Measurements from ENCODE around the gene COL15A1. TPM values are rescaled to one million over a fixed set of nuclear protein-coding genes. Genes with fewer than 3 reads are reported as not detected.
A peak's percentile ranks its signal among the peaks of the same experiment; 100 is the strongest.

Gene COL15A1
- total and polyA plus RNA-seq, 2 donors (not counting 1 experiment from before 2014, with no cell fraction given): not detected

DNA sequence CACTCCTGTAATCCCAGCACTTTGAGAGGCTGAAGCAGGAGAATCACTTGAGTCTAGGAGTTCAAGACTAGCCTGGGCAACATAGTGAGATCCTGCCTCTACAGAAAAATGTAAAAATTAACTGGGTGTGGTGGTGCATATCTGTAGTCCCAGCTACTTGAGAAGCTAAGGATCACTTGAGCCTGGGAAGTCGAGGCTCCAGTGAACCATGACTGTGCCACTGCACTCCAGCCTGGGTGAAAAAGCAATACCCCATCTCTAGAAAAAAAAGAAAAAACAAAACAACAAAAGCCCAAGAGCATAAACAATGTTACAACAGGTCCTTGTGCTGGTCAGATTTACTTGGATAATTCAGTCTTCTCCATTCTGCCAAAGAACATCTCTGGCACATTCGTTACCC lies 116.9 kb downstream of the COL15A1 start:
- Mint-ChIP-seq H3K9me3 (ENCODE audit: insufficient read depth) (no peaks in the 10 kb centered on the region), H3K4me3 (no peak overlapping the region), H3K27ac (peak overlapping the region; percentile 79), H3K4me1 (peaks cover 48% of the 10 kb centered on the region), H3K27me3 (no peaks in the 10 kb centered on the region)
- TF ChIP-seq EZH2 (IDR thresholded peaks at IDR 0.05; ENCODE audit: borderline replicate concordance, insufficient read depth, low read depth, low read length, poor library complexity, severe bottlenecking): no peak
- TF ChIP-seq, protein P1, sequence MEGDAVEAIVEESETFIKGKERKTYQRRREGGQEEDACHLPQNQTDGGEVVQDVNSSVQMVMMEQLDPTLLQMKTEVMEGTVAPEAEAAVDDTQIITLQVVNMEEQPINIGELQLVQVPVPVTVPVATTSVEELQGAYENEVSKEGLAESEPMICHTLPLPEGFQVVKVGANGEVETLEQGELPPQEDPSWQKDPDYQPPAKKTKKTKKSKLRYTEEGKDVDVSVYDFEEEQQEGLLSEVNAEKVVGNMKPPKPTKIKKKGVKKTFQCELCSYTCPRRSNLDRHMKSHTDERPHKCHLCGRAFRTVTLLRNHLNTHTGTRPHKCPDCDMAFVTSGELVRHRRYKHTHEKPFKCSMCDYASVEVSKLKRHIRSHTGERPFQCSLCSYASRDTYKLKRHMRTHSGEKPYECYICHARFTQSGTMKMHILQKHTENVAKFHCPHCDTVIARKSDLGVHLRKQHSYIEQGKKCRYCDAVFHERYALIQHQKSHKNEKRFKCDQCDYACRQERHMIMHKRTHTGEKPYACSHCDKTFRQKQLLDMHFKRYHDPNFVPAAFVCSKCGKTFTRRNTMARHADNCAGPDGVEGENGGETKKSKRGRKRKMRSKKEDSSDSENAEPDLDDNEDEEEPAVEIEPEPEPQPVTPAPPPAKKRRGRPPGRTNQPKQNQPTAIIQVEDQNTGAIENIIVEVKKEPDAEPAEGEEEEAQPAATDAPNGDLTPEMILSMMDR (IDR thresholded peaks at IDR 0.05): no peak
- Histone ChIP-seq H3K9me3 (ENCODE audit: control extremely low read depth in 1 of 3, control insufficient read depth in 2 of 3, insufficient read depth in 1 of 3, low read length in 2 of 3) (no peaks in the 10 kb centered on the region), H3K4me2 (replicated peaks; ENCODE audit: low read depth, low read length, poor library complexity, severe bottlenecking) (no peak overlapping the region), H3K79me2 (ENCODE audit: control insufficient read depth, insufficient read depth, low read length) (no peaks in the 10 kb centered on the region), H4K20me1 (ENCODE audit: control insufficient read depth, insufficient read depth, low read length, poor library complexity, severe bottlenecking) (no peaks in the 10 kb centered on the region), H3K4me3 (ENCODE audit: control extremely low read depth in 1 of 5, extremely low read depth in 1 of 5, insufficient read depth in 1 of 5, low read depth in 2 of 5, low read length in 4 of 5) (no peak overlapping the region), H3K27ac (ENCODE audit: low read length in 2 of 2) (peak overlapping the region; percentile 42 to 63), H3K9ac (ENCODE audit: low read length) (no peak overlapping the region), H3K4me1 (ENCODE audit: control insufficient read depth in 2 of 2, insufficient read depth in 2 of 2, low read length in 2 of 2) (peaks cover 45 to 52% of the 10 kb centered on the region in 2 donors), H3K27me3 (replicated peaks in 1 of 4; ENCODE audit: control extremely low read depth in 1 of 4, control insufficient read depth in 3 of 4, insufficient read depth in 4 of 4, low read length in 3 of 4) (no peaks in the 10 kb centered on the region), H3K36me3 (replicated peaks in 1 of 2; ENCODE audit: control extremely low read depth in 1 of 2, control insufficient read depth in 1 of 2, extremely low read depth in 1 of 2, insufficient read depth in 2 of 2, low read length in 1 of 2) (no peaks in the 10 kb centered on the region), H2AFZ (ENCODE audit: insufficient read depth, low read depth, low read length, poor library complexity, severe bottlenecking) (no peak overlapping the region)
- ChIA-PET POLR2A (interaction anchor here (0.7 kb wide), 1 partner anchor 32 kb away, joined by 5 read pairs; no protein-coding TSS in a partner anchor), CTCF (interaction anchor here (1.2 to 3.7 kb wide), 3 partner anchors 44 to 80 kb away, joined by 6 to 17 read pairs (median 11); partner anchors contain the start of gene TGFBR1)
- WGBS (ENCODE audit: insufficient coverage): 90% methylated on average over 2 of the region's 2 CpGs
- intact Hi-C loops (cut with micrococcal nuclease): no loop called here
- no peak for DNase-seq
- no peak for ATAC-seq (ENCODE audit: low read depth)

DNA sequence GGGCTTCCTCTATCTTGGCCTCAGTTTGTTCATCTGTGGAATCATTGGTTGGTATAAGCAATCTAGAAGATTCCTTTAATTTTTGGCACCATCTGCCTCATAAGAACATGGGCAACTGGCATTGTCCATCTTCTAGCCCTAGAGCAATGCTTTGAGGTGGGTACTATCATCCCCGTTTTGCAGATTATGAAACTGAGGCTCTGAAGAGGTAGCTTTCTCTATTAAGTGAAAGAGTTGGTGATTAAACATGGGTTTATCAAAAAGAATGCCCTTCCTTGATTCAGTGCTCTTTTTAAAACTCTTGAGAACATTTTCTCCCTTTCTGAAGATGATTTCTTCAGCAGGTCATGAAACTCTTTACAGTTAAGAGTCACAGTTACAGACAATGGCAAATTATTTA lies 118.8 kb downstream of the COL15A1 start:
- H3K27ac Mint-ChIP-seq: no peak overlapping the region
- H3K9me3 Mint-ChIP-seq (ENCODE audit: insufficient read depth): no peaks in the 10 kb centered on the region
- H3K27me3 ChIP-seq (replicated peaks in 1 of 4; ENCODE audit: control extremely low read depth in 1 of 4, control insufficient read depth in 3 of 4, insufficient read depth in 4 of 4, low read length in 3 of 4): no peaks in the 10 kb centered on the region
- H2AFZ ChIP-seq (ENCODE audit: insufficient read depth, low read depth, low read length, poor library complexity, severe bottlenecking): no peak overlapping the region
- no peak overlapping the region for H3K4me3 Mint-ChIP-seq
- intact Hi-C loops (cut with micrococcal nuclease): no loop called here
- H3K4me3 ChIP-seq (ENCODE audit: control extremely low read depth in 1 of 5, extremely low read depth in 1 of 5, insufficient read depth in 1 of 5, low read depth in 2 of 5, low read length in 4 of 5): no peak overlapping the region
- no peak overlapping the region for H3K4me2 ChIP-seq (replicated peaks; ENCODE audit: low read depth, low read length, poor library complexity, severe bottlenecking)
- POLR2A ChIA-PET: no interaction called here
- TF ChIP-seq, protein P1 (IDR thresholded peaks at IDR 0.05): no peak
- no peak for TF ChIP-seq EZH2 (IDR thresholded peaks at IDR 0.05; ENCODE audit: borderline replicate concordance, insufficient read depth, low read depth, low read length, poor library complexity, severe bottlenecking)
- no peaks in the 10 kb centered on the region for H4K20me1 ChIP-seq (ENCODE audit: control insufficient read depth, insufficient read depth, low read length, poor library complexity, severe bottlenecking)
- WGBS (ENCODE audit: insufficient coverage): no CpG with 5 or more reads among the region's 1 CpG
- no peaks in the 10 kb centered on the region for H3K27me3 Mint-ChIP-seq
- no peak overlapping the region for H3K9ac ChIP-seq (ENCODE audit: low read length)
- H3K27ac ChIP-seq (ENCODE audit: low read length in 2 of 2): no peak overlapping the region
- no peak for DNase-seq
- peaks cover 32% of the 10 kb centered on the region for H3K4me1 Mint-ChIP-seq
- CTCF ChIA-PET: no interaction called here
- no peak for ATAC-seq (ENCODE audit: low read depth)
- H3K36me3 ChIP-seq (replicated peaks in 1 of 2; ENCODE audit: control extremely low read depth in 1 of 2, control insufficient read depth in 1 of 2, extremely low read depth in 1 of 2, insufficient read depth in 2 of 2, low read length in 1 of 2): no peaks in the 10 kb centered on the region
- no peaks in the 10 kb centered on the region for H3K79me2 ChIP-seq (ENCODE audit: control insufficient read depth, insufficient read depth, low read length)
- H3K9me3 ChIP-seq (ENCODE audit: control extremely low read depth in 1 of 3, control insufficient read depth in 2 of 3, insufficient read depth in 1 of 3, low read length in 2 of 3): no peaks in the 10 kb centered on the region
- H3K4me1 ChIP-seq (ENCODE audit: control insufficient read depth in 2 of 2, insufficient read depth in 2 of 2, low read length in 2 of 2): peaks cover 33 to 35% of the 10 kb centered on the region in 2 donors
